K562 (cell line): ENCODE results near the gene FKBP9. TPM values are rescaled to one million over a fixed set of nuclear protein-coding genes. Genes with fewer than 3 reads are reported as not detected.

Experiments
- BCLAF1 ChIP-seq, 2 experiments: fragments of 450-650 bp in 1 of 2; IDR thresholded peaks; 2 replicates each; pipeline ENCODE4 v1.6.1; 2011 to 2017; ENCODE audit warnings: low read depth in 2 of 2, antibody characterized with exemption in 1 of 2, borderline replicate concordance in 1 of 2, low read length in 1 of 2, mild to moderate bottlenecking in 1 of 2, mixed read lengths in 1 of 2; ENCODE audit not compliant: control insufficient read depth in 1 of 2
- CC2D1A ChIP-seq: fragments of 450-650 bp; IDR thresholded peaks from 2 replicates; pipeline ENCODE4 v1.6.1; 2017; ENCODE audit warnings: mild to moderate bottlenecking
- CCAR2 ChIP-seq: fragments of 200-400 bp; formaldehyde crosslinking; IDR thresholded peaks from 2 replicates; pipeline ENCODE4 v1.6.1; 2017; ENCODE audit warnings: mild to moderate bottlenecking, low read depth, low read length
- FOXM1 ChIP-seq, 2 experiments: fragments of 450-650 bp in 1 of 2; sonication (generic) in 1 of 2; formaldehyde crosslinking in 1 of 2; IDR thresholded peaks; 2 replicates each; pipeline versions ENCODE4 v1.6.1 to v1.9.0; 2017 to 2022; ENCODE audit warnings: low read depth in 2 of 2, mild to moderate bottlenecking in 2 of 2, missing genetic modification reagents in 1 of 2, moderate library complexity in 1 of 2
- GMEB1 ChIP-seq: fragments of 250-450 bp; sonication (Bioruptor Pico); IDR thresholded peaks from 2 replicates; pipeline ENCODE4 v1.4.0; 2020; ENCODE audit warnings: mild to moderate bottlenecking
- MCM2 ChIP-seq: fragments of 450-650 bp; IDR thresholded peaks from 2 replicates; pipeline ENCODE4 v1.6.1; 2017; ENCODE audit warnings: low read depth, mild to moderate bottlenecking
- SRSF7 ChIP-seq: fragments of 200-400 bp; formaldehyde crosslinking; optimal IDR thresholded peaks from 2 replicates; pipeline ENCODE3; 2017; ENCODE audit warnings: mild to moderate bottlenecking, low read depth, low read length
- polyA plus RNA-seq, 8 experiments: library from polyadenylated mRNA; depleted of rRNA in 4 of 8; stranded (reverse) in 5 of 8; unstranded in 3 of 8; fragments of >200 nt; fragmentation: Nextera tagmentation in 2 of 8; fragmentation: Illumina TruSeq in 1 of 8; extraction: Ambion mirVana in 2 of 8; extraction: Trizol in 1 of 8; gene quantifications; 2 replicates each; pipeline versions ENCODE4 v1.2.1 to v1.2.3, GENCODE V29; 2011 to 2014; ENCODE audit warnings: inconsistent platforms in 1 of 8, missing spikeins in 1 of 8
- total RNA-seq, 7 experiments: library from RNA; depleted of rRNA in 6 of 7; stranded (reverse); fragments of >200 nt in 6 of 7; fragmentation: Illumina TruSeq in 2 of 7; extraction: Trizol in 2 of 7; gene quantifications; 2 replicates each; pipeline versions ENCODE4 v1.2.1 to v1.2.3, GENCODE V29; 2011 to 2021; ENCODE audit warnings: low replicate concordance in 1 of 7

Gene FKBP9
- total and polyA plus RNA-seq, 9 of the 15 experiments (the other 6 are each of a cell fraction or from before 2014, with no cell fraction given): 5.9 to 23.7 (median 15.8) TPM

GRCh38 chr7:32957326-32958045, at the start of gene FKBP9 (continued):
- TF ChIP-seq GMEB1 (CRISPR knock-in tag): peak; percentile 67
- TF ChIP-seq MCM2: no peak
- no peak for TF ChIP-seq FOXM1 (IDR thresholded peaks at IDR 0.05; ENCODE audit: low read depth)
- peak; percentile 80; the same call in 1 of the 2 replicates for TF ChIP-seq FOXM1 (CRISPR knock-in tag; IDR thresholded peaks at IDR 0.05; ENCODE audit: low read depth)
- no peak for TF ChIP-seq CC2D1A
- TF ChIP-seq CCAR2: no peak
- no peak for TF ChIP-seq SRSF7
- no peak for TF ChIP-seq BCLAF1 (IDR thresholded peaks at IDR 0.05; ENCODE audit: borderline replicate concordance in 1 of 2, control insufficient read depth in 1 of 2, low read depth in 2 of 2, low read length in 1 of 2)
